Measurements from ENCODE around the gene MRPS24.

MRPS24 gene

DNA sequence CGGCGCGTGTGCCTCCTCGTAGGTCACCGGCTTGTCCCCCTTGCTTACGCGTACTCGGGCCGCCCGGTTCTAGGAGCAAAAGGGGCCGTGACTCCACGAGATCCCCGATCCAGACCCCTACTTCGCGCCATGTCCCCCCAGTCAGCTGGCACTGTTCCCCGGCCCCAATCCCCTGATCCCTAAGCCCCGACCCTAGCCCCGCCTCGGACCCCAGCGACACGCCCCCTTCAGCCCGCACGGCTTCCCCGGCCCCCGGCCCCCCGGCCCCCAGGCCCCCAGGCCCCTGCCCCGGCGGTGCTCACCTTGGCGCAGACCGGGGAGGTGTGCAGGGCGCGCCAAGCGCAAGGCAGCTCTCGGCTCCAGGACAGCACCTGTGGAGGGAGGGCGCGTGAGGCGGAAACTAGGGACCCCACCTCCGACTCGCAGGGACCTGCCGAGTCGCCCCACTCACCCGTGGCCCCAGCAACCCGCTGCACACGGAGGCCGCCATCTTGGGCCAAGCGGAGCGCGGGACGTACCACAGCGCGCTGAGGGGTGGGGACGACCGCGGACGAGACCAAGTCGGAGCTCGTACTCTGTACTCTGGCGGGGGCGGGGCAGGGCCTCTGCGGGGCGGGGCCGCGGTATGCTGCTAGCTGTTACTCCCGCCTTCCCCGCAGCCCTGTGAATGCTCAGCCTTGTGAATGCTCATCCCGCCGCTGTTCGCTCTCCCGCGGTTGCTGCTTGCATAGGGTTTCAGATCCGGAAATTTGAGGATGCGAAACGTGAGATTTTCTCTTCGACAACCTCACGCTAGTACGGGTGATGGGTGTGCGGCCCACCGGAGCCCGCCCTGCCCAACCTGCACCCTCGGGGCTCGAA is at the start of gene MRPS24:
TSS of gene MRPS24 (minus strand) at position 512 of the 861 bp plus-strand sequence. CDS start at position 490, 22 bp downstream.
- peak; percentile 92 for DNase-seq (ENCODE audit: insufficient read length, low spot score)
- TF ChIP-seq, protein P1, sequence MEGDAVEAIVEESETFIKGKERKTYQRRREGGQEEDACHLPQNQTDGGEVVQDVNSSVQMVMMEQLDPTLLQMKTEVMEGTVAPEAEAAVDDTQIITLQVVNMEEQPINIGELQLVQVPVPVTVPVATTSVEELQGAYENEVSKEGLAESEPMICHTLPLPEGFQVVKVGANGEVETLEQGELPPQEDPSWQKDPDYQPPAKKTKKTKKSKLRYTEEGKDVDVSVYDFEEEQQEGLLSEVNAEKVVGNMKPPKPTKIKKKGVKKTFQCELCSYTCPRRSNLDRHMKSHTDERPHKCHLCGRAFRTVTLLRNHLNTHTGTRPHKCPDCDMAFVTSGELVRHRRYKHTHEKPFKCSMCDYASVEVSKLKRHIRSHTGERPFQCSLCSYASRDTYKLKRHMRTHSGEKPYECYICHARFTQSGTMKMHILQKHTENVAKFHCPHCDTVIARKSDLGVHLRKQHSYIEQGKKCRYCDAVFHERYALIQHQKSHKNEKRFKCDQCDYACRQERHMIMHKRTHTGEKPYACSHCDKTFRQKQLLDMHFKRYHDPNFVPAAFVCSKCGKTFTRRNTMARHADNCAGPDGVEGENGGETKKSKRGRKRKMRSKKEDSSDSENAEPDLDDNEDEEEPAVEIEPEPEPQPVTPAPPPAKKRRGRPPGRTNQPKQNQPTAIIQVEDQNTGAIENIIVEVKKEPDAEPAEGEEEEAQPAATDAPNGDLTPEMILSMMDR (IDR thresholded peaks at IDR 0.05; ENCODE audit: insufficient read depth, missing control alignments), result no peak
- no peak for FAIRE-seq

- FAIRE-seq (no peak), DNase-seq (ENCODE audit: insufficient read length, low spot score) (no peak)
- TF ChIP-seq, protein P1 (IDR thresholded peaks at IDR 0.05; ENCODE audit: insufficient read depth, missing control alignments), result no peak
Measured at GRCh38 chr7:43915907-43916306, 46.6 kb upstream of the MRPS24 start.

DNA sequence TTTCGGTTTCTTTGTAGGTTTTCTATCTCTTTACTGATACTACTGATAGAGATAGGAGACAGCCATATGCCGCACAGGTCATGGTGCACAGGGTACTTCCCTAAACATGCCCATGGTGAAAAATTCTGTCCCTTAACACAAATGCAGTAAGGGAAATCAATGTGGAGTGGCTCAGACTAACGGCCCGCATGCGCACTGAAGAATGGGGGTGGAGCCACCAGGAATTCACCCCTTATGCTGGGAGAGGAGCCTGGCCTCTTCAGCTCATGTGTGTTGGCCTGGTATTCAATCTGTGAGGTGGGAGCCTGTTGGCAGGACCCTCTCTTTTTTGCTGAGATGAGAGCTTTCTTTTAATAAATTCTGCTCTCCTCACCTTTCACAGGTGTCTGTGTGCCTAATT is 45.5 kb upstream of the MRPS24 start:
- TF ChIP-seq, protein P1 (IDR thresholded peaks at IDR 0.05; ENCODE audit: insufficient read depth, missing control alignments), result no peak
- FAIRE-seq (no peak), DNase-seq (ENCODE audit: insufficient read length, low spot score) (no peak)

- FAIRE-seq (no peak), DNase-seq (ENCODE audit: insufficient read length, low spot score) (peak; percentile 67)
- TF ChIP-seq, protein P1 (IDR thresholded peaks at IDR 0.05; ENCODE audit: insufficient read depth, missing control alignments), result no peak
Measured at GRCh38 chr7:43906331-43907010, 37.2 kb upstream of the MRPS24 start, which contains the start of gene URGCP. TSS of gene URGCP (minus strand) at chr7:43906596. CDS start at chr7:43906575, 21 bp downstream.

DNA sequence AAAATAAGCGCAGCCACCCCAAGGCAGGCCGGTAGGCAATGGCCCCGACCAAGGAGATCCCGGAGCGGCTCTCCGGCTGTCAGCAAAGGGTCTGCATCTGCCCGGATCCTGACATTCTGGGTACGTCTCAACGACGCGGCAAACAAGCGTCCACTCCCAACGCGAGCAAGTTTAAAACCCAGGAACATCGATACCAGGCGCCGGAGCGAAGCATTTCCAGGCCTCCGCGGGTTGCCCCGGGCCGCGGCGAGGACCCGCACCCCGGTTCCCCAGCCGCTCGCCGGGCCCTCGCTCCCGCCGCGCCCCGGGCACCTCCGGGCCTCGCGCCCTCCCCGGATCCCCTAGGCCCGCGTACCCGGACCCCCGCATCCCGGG is 36.6 kb upstream of the MRPS24 start:
- FAIRE-seq (no peak), DNase-seq (ENCODE audit: insufficient read length, low spot score) (peak; percentile 27)

GRCh38 chr7:43905209-43905946 is 36.1 kb upstream of the MRPS24 start:
- FAIRE-seq, result no peak
- DNase-seq (ENCODE audit: insufficient read length, low spot score), result no peak
- TF ChIP-seq, protein P1 (IDR thresholded peaks at IDR 0.05; ENCODE audit: insufficient read depth, missing control alignments), result no peak

More for the DNA sequence above, 36.6 kb upstream of the MRPS24 start:
- TF ChIP-seq, protein P1 (IDR thresholded peaks at IDR 0.05; ENCODE audit: insufficient read depth, missing control alignments), result no peak
